SK-N-MC (cell line): ENCODE results near the gene DBNDD2.

Experiments
- EZH2 ChIP-seq: fragments of 200-600 bp; sonication (generic); IDR thresholded peaks from one replicate; pipeline ENCODE4 v1.6.1; 2017; ENCODE audit warnings: antibody characterized with exemption
- FOXP2 ChIP-seq: optimal IDR thresholded peaks from 2 replicates; pipeline ENCODE3; 2011; ENCODE audit warnings: mild to moderate bottlenecking, moderate library complexity; ENCODE audit not compliant: insufficient read depth; ENCODE audit errors: extremely low read length, control extremely low read depth
- POLR2AphosphoS5 ChIP-seq: IDR thresholded peaks from 2 replicates; pipeline ENCODE4 v1.6.1; 2012; ENCODE audit warnings: mild to moderate bottlenecking, low read depth, low read length, borderline replicate concordance

- TF ChIP-seq POLR2AphosphoS5 (no peak), EZH2 (no peak), FOXP2 (no peak)
Measured at GRCh38 chr20:45400346-45401031, 7.6 kb upstream of the DBNDD2 start.
